K562 (cell line): ENCODE data around the gene HPCAL1. TPM values are rescaled to one million over a fixed set of nuclear protein-coding genes. Genes with fewer than 3 reads are reported as not detected.

Source experiments
- BDP1 ChIP-seq: IDR thresholded peaks from 3 replicates; pipeline ENCODE4 v1.6.1; 2011; ENCODE audit not compliant: insufficient read length, insufficient read depth
- CHD2 ChIP-seq: IDR thresholded peaks from 2 replicates; pipeline ENCODE4 v1.6.1; 2011; ENCODE audit warnings: low read depth, low read length
- CREB1 ChIP-seq, 2 experiments: sonication (generic) in 1 of 2; formaldehyde crosslinking in 1 of 2; IDR thresholded peaks; 2 replicates each; pipeline versions ENCODE4 v1.6.1 to v1.8.0; 2012 to 2022; ENCODE audit warnings: inconsistent platforms in 1 of 2, mild to moderate bottlenecking in 1 of 2, missing genetic modification reagents in 1 of 2, moderate library complexity in 1 of 2
- DACH1 ChIP-seq: fragments of 450-650 bp; IDR thresholded peaks from 2 replicates; pipeline ENCODE4 v1.6.1; 2018; ENCODE audit not compliant: partially characterized antibody
- DDX20 ChIP-seq: fragments of 450-650 bp; IDR thresholded peaks from 2 replicates; pipeline ENCODE4 v1.6.1; 2016; ENCODE audit warnings: missing genetic modification characterization, low read depth, mild to moderate bottlenecking, missing compliant biosample characterization, moderate library complexity
- ETV5 ChIP-seq: sonication (generic); formaldehyde crosslinking; IDR thresholded peaks from 2 replicates; pipeline ENCODE4 v1.4.0; 2020; ENCODE audit warnings: low read depth, mild to moderate bottlenecking, missing genetic modification reagents
- ETV6 ChIP-seq, 3 experiments: fragments of 150-350 bp in 1 of 3; sonication (generic) in 1 of 3; formaldehyde crosslinking in 1 of 3; IDR thresholded peaks; 2 replicates each; pipeline versions ENCODE4 v1.6.1 to v1.8.0; 2014 to 2022; ENCODE audit warnings: borderline replicate concordance in 2 of 3, low read depth in 2 of 3, antibody characterized with exemption in 1 of 3, low read length in 1 of 3, mild to moderate bottlenecking in 1 of 3, missing genetic modification reagents in 1 of 3
- GABPA ChIP-seq: fragments of 200-800 bp; sonication (Bioruptor generic); conservative IDR thresholded peaks from 2 replicates; pipeline ENCODE4 v1.6.1; 2016; ENCODE audit warnings: low read depth, missing genetic modification characterization, missing compliant biosample characterization
- MCM5 ChIP-seq: fragments of 450-650 bp; IDR thresholded peaks from 2 replicates; pipeline ENCODE4 v1.6.1; 2016; ENCODE audit warnings: low read depth
- NFXL1 ChIP-seq: fragments of 450-650 bp; formaldehyde crosslinking; IDR thresholded peaks from 2 replicates; pipeline ENCODE4 v1.4.0; 2021; ENCODE audit warnings: mild to moderate bottlenecking
- NR2F6 ChIP-seq: fragments of 450-650 bp; formaldehyde crosslinking; IDR thresholded peaks from 2 replicates; pipeline ENCODE4 v1.4.0; 2020; ENCODE audit warnings: mild to moderate bottlenecking
- PHB2 ChIP-seq: fragments of 450-650 bp; IDR thresholded peaks from 2 replicates; pipeline ENCODE4 v1.6.1; 2017; ENCODE audit warnings: low read depth
- RFX1 ChIP-seq: fragments of 450-650 bp; IDR thresholded peaks from 2 replicates; pipeline ENCODE4 v1.6.1; 2016; ENCODE audit warnings: mild to moderate bottlenecking, moderate library complexity
- SIN3B ChIP-seq: fragments of 450-650 bp; IDR thresholded peaks from 2 replicates; pipeline ENCODE4 v1.6.1; 2017; ENCODE audit warnings: low read depth, mild to moderate bottlenecking, moderate library complexity
- SMARCA5 ChIP-seq: fragments of 450-650 bp; IDR thresholded peaks from 2 replicates; pipeline ENCODE4 v1.6.1; 2016
- SNIP1 ChIP-seq: fragments of 450-650 bp; IDR thresholded peaks from 2 replicates; pipeline ENCODE4 v1.7.1; 2017; ENCODE audit warnings: low read depth, mild to moderate bottlenecking
- TBP ChIP-seq: optimal IDR thresholded peaks from 2 replicates; pipeline ENCODE3; 2011; ENCODE audit warnings: low read depth, low read length, improper control_type of control experiment
- XRCC5 ChIP-seq: fragments of 200-400 bp; formaldehyde crosslinking; IDR thresholded peaks from 2 replicates; pipeline ENCODE4 v1.6.1; 2017; ENCODE audit warnings: low read depth, mild to moderate bottlenecking, low read length
- ZEB2 ChIP-seq: fragments of 450-650 bp; IDR thresholded peaks from 2 replicates; pipeline ENCODE4 v1.6.1; 2016
- ZNF140 ChIP-seq: fragments of 250-450 bp; sonication (Bioruptor Pico); IDR thresholded peaks from 2 replicates; pipeline ENCODE4 v1.8.0; 2021; ENCODE audit warnings: moderate library complexity, mild to moderate bottlenecking, inconsistent platforms
- ZNF146 ChIP-seq: IDR thresholded peaks from one replicate; pipeline ENCODE4 v1.6.1; 2018; ENCODE audit warnings: missing compliant biosample characterization; ENCODE audit not compliant: unreplicated experiment
- ZNF232 ChIP-seq: sonication (generic); formaldehyde crosslinking; IDR thresholded peaks from 2 replicates; pipeline ENCODE4 v1.8.0; 2022; ENCODE audit warnings: mild to moderate bottlenecking, missing genetic modification reagents
- ZNF3 ChIP-seq: fragments of 250-450 bp; sonication (Bioruptor Pico); IDR thresholded peaks from 2 replicates; pipeline ENCODE4 v1.5.0; 2021; ENCODE audit warnings: mild to moderate bottlenecking, moderate library complexity
- ZNF583 ChIP-seq: fragments of 250-450 bp; sonication (Bioruptor Pico); IDR thresholded peaks from 2 replicates; pipeline ENCODE4 v1.4.0; 2020
- polyA plus RNA-seq, 8 experiments: library from polyadenylated mRNA; depleted of rRNA in 4 of 8; stranded (reverse) in 5 of 8; unstranded in 3 of 8; fragments of >200 nt; fragmentation: Nextera tagmentation in 2 of 8; fragmentation: Illumina TruSeq in 1 of 8; extraction: Ambion mirVana in 2 of 8; extraction: Trizol in 1 of 8; gene quantifications; 2 replicates each; pipeline versions ENCODE4 v1.2.1 to v1.2.3, GENCODE V29; 2011 to 2014; ENCODE audit warnings: inconsistent platforms in 1 of 8, missing spikeins in 1 of 8
- total RNA-seq, 7 experiments: library from RNA; depleted of rRNA in 6 of 7; stranded (reverse); fragments of >200 nt in 6 of 7; fragmentation: Illumina TruSeq in 2 of 7; extraction: Trizol in 2 of 7; gene quantifications; 2 replicates each; pipeline versions ENCODE4 v1.2.1 to v1.2.3, GENCODE V29; 2011 to 2021; ENCODE audit warnings: low replicate concordance in 1 of 7
- TF ChIP-seq, protein P1 (sequence below): fragments of 250-450 bp; sonication (Bioruptor Pico); IDR thresholded peaks from 2 replicates; pipeline ENCODE4 v1.5.0; 2022; ENCODE audit warnings: mild to moderate bottlenecking

HPCAL1 gene
- total and polyA plus RNA-seq, 9 of the 15 experiments (the other 6 are each of a cell fraction or from before 2014, with no cell fraction given) = 2.7 to 65.5 (median 23.9) TPM

DNA sequence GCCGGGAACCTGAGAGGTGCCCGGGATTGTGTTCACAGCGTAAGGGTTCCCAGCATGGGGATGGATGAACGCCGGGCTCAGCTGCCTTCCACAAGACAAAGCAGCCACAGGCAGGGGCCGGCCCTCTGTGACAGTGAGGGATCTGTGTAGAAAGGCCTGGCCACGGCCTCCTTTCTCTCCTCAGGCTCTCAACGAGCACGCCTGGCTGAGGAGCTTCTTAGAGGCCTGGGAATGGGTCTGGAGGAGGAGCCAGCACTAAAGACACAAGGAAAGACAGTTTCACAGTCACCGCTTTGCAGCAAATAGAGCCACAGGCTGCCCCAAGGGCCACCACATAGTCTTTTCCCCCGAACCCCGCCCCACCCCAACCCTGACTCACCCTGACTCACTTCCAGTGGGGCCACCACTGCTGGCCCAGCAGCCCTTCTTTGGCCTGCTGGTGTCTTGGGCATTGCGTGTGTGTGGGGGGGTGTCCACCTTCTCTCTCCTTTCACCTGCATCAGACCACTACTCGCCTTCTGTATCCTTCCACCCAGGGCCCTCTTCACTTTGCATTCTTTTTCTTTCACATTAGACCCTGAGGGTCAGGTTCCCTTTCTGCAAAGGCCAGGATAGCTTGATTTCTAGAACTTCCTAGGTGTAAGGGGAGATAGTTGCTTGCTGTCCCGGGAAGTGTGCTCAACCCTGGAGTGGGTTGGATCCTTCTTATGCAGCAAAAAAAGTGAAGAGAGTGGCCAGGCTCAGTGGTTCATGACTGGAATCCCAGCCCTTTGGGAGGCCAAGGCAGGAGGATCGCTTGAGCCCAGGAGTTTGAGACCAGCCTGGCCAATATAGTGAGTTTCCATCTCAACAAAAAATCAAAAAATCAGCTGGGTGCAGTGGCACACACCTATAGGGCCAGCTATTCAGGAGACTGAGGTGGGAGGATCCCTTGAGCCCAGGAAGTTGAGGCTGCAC, 19.3 kb upstream of the HPCAL1 start (continued):
- TF ChIP-seq, protein P1, sequence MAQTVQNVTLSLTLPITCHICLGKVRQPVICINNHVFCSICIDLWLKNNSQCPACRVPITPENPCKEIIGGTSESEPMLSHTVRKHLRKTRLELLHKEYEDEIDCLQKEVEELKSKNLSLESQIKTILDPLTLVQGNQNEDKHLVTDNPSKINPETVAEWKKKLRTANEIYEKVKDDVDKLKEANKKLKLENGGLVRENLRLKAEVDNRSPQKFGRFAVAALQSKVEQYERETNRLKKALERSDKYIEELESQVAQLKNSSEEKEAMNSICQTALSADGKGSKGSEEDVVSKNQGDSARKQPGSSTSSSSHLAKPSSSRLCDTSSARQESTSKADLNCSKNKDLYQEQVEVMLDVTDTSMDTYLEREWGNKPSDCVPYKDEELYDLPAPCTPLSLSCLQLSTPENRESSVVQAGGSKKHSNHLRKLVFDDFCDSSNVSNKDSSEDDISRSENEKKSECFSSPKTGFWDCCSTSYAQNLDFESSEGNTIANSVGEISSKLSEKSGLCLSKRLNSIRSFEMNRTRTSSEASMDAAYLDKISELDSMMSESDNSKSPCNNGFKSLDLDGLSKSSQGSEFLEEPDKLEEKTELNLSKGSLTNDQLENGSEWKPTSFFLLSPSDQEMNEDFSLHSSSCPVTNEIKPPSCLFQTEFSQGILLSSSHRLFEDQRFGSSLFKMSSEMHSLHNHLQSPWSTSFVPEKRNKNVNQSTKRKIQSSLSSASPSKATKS (CRISPR knock-in tag) = no peak
- TF ChIP-seq ETV6 (IDR thresholded peaks at IDR 0.05; ENCODE audit: borderline replicate concordance in 1 of 2, low read depth in 2 of 2, low read length in 1 of 2) (no peak), ETV6 (CRISPR knock-in tag; IDR thresholded peaks at IDR 0.05; ENCODE audit: borderline replicate concordance) (no peak), CHD2 (no peak), XRCC5 (no peak), DDX20 (tag) (no peak), ZNF232 (CRISPR knock-in tag) (no peak), NFXL1 (CRISPR knock-in tag) (no peak), RFX1 (no peak), SMARCA5 (no peak; the same call in 1 of the 2 replicates), ZNF140 (CRISPR knock-in tag) (no peak), ZNF146 (no peak), MCM5 (no peak), ZNF583 (CRISPR knock-in tag) (no peak), TBP (peak; percentile 50), PHB2 (no peak), CREB1 (IDR thresholded peaks at IDR 0.05) (no peak), CREB1 (CRISPR knock-in tag; IDR thresholded peaks at IDR 0.05) (no peak), GABPA (tag) (peak; percentile 24; the same call in 1 of the 2 replicates), NR2F6 (CRISPR knock-in tag) (no peak), ETV5 (CRISPR knock-in tag) (peak; percentile 93), SNIP1 (no peak; the same call in 1 of the 2 replicates), BDP1 (no peak), DACH1 (no peak), ZNF3 (CRISPR knock-in tag) (no peak), ZEB2 (peak; percentile 56), SIN3B (no peak)
